ENCODE data around the gene CFAP54.

Gene CFAP54

DNA sequence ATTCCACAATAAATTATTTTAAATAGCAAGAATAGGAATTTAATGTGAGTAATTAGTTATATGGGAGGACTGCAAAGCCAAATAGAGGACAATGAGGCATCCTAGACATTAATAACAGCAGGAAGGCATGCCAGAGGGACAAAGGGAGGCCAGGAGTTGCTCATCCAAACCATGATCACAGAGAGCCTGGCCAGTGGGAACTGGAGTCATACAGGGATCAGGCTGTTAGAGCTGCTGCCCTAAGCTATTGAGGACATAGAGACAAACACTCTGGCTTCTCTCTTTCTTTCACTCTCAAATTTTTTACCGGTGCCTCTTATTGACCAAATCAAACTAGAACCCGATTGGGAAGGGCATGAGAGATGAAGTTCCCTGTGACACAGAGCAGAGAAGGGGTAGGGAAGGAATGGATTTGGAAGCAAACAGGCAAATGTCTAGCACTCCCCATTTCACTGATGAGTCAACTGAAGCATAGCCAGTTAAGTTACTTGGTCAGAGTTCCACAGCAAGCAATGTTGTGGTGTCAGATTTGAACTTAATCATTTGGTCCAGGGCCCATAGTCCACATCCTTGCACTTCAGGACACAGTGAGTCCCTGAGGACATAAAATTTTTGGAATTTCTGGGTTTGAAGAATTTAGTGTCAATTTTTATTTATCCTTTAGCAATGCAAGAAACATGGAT is 17.9 kb upstream of the CFAP54 start:
- H3K4me2 ChIP-seq (ENCODE audit: low read length): no peak overlapping the region
- H3K36me3 ChIP-seq (ENCODE audit: insufficient read depth, low read length): no peaks in the 10 kb centered on the region
- TF ChIP-seq, protein P1, sequence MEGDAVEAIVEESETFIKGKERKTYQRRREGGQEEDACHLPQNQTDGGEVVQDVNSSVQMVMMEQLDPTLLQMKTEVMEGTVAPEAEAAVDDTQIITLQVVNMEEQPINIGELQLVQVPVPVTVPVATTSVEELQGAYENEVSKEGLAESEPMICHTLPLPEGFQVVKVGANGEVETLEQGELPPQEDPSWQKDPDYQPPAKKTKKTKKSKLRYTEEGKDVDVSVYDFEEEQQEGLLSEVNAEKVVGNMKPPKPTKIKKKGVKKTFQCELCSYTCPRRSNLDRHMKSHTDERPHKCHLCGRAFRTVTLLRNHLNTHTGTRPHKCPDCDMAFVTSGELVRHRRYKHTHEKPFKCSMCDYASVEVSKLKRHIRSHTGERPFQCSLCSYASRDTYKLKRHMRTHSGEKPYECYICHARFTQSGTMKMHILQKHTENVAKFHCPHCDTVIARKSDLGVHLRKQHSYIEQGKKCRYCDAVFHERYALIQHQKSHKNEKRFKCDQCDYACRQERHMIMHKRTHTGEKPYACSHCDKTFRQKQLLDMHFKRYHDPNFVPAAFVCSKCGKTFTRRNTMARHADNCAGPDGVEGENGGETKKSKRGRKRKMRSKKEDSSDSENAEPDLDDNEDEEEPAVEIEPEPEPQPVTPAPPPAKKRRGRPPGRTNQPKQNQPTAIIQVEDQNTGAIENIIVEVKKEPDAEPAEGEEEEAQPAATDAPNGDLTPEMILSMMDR (IDR thresholded peaks at IDR 0.05; ENCODE audit: low read length): no peak
- no peak for TF ChIP-seq EZH2 (IDR thresholded peaks at IDR 0.05; ENCODE audit: borderline replicate concordance, low read length)
- H3K27me3 ChIP-seq (ENCODE audit: insufficient read depth, low read length): no peaks in the 10 kb centered on the region
- no peak overlapping the region for H2AFZ ChIP-seq (ENCODE audit: low read length)
- H3K9me3 ChIP-seq (ENCODE audit: low read length): no peaks in the 10 kb centered on the region
- H3K79me2 ChIP-seq (ENCODE audit: insufficient read depth, low read length): no peaks in the 10 kb centered on the region
- H3K27ac ChIP-seq (ENCODE audit: low read depth, low read length, poor library complexity, severe bottlenecking): no peak overlapping the region
- H4K20me1 ChIP-seq (ENCODE audit: insufficient read depth, low read length): no peaks in the 10 kb centered on the region
- no peaks in the 10 kb centered on the region for H3K9me2 ChIP-seq (ENCODE audit: low read depth, low read length)
- no peaks in the 10 kb centered on the region for H3K4me1 ChIP-seq (ENCODE audit: insufficient read depth, low read length, severe bottlenecking)
- no peaks in the 10 kb centered on the region for H3F3A ChIP-seq (ENCODE audit: insufficient read depth, low read length)
- no peak overlapping the region for H3K9ac ChIP-seq (ENCODE audit: low read length)
- no peak overlapping the region for H3K4me3 ChIP-seq (ENCODE audit: low read depth, low read length, poor library complexity, severe bottlenecking)

DNA sequence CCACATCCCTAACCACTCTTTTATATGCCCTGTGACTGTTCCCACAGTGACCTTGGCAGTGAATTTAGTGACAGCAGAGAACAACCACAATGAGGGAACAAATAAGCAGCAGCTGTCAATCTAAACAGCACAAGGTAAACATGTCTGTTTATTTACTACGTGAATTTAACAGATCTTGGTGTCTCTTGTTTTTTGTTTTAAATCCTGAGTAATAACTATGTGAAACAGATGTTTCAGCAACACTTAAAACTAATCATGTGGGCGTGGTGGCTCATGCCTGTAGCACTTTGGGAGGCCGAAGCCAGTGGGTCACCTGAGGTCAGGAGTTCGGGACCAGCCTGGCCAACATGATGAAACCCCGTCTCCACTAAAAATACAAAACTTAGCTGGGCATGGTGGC is 17.0 kb upstream of the CFAP54 start:
- H3K9ac ChIP-seq (ENCODE audit: low read length): no peak overlapping the region

DNA sequence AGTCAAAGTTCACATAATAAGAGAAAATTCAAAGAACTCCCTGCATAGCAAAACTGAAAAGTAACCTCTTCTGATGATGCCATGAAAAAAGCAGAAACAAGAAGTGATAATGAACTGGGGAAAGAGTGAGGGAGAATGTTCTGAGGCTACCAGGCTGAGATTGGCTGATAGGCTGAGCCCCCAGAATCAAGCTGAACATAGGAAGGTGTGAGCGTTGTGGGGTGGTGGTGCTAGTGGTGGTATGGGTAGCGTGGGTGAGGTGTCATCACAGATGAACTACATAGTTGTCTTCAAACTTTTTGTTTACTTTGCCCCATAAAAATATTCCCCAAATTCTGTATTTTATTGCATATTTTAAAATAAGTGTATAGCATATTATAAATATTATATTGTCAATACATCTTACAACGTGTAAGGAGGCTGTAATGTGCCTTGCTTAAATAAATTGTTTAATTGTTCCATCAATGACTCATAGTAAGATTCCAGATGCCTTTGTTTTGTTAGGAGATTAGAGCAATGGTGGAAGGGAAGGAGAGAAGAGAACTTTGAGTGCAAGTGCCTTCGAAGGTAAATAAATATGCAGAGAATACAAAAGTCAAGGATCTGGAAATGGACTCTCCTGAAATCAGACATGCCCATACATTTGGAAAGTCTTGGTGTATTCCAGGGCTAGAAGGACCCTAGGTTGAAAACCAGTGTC is 15.8 kb upstream of the CFAP54 start:
- Histone ChIP-seq H4K20me1 (ENCODE audit: insufficient read depth, low read length) (no peaks in the 10 kb centered on the region), H3K27ac (ENCODE audit: low read depth, low read length, poor library complexity, severe bottlenecking) (no peak overlapping the region), H3K4me1 (ENCODE audit: insufficient read depth, low read length, severe bottlenecking) (no peaks in the 10 kb centered on the region), H3K4me2 (ENCODE audit: low read length) (no peak overlapping the region), H3K27me3 (ENCODE audit: insufficient read depth, low read length) (no peaks in the 10 kb centered on the region), H3K36me3 (ENCODE audit: insufficient read depth, low read length) (no peaks in the 10 kb centered on the region), H3K9me2 (ENCODE audit: low read depth, low read length) (no peaks in the 10 kb centered on the region), H3K9ac (ENCODE audit: low read length) (no peak overlapping the region), H3K4me3 (ENCODE audit: low read depth, low read length, poor library complexity, severe bottlenecking) (no peak overlapping the region), H3F3A (ENCODE audit: insufficient read depth, low read length) (no peaks in the 10 kb centered on the region), H2AFZ (ENCODE audit: low read length) (no peak overlapping the region), H3K79me2 (ENCODE audit: insufficient read depth, low read length) (no peaks in the 10 kb centered on the region), H3K9me3 (ENCODE audit: low read length) (no peaks in the 10 kb centered on the region)
- TF ChIP-seq, protein P1 (IDR thresholded peaks at IDR 0.05; ENCODE audit: low read length): no peak
- TF ChIP-seq EZH2 (IDR thresholded peaks at IDR 0.05; ENCODE audit: borderline replicate concordance, low read length): no peak

More for the DNA sequence above, 17.0 kb upstream of the CFAP54 start:
- TF ChIP-seq, protein P1 (IDR thresholded peaks at IDR 0.05; ENCODE audit: low read length): no peak
- TF ChIP-seq EZH2 (IDR thresholded peaks at IDR 0.05; ENCODE audit: borderline replicate concordance, low read length): no peak
- H3K4me3 ChIP-seq (ENCODE audit: low read depth, low read length, poor library complexity, severe bottlenecking): no peak overlapping the region
- H2AFZ ChIP-seq (ENCODE audit: low read length): no peak overlapping the region
- no peaks in the 10 kb centered on the region for H3K79me2 ChIP-seq (ENCODE audit: insufficient read depth, low read length)
- no peaks in the 10 kb centered on the region for H3K9me3 ChIP-seq (ENCODE audit: low read length)
- no peaks in the 10 kb centered on the region for H3K27me3 ChIP-seq (ENCODE audit: insufficient read depth, low read length)
- H3K4me1 ChIP-seq (ENCODE audit: insufficient read depth, low read length, severe bottlenecking): no peaks in the 10 kb centered on the region
- H3F3A ChIP-seq (ENCODE audit: insufficient read depth, low read length): no peaks in the 10 kb centered on the region
- H3K9me2 ChIP-seq (ENCODE audit: low read depth, low read length): no peaks in the 10 kb centered on the region
- H4K20me1 ChIP-seq (ENCODE audit: insufficient read depth, low read length): no peaks in the 10 kb centered on the region
- no peak overlapping the region for H3K27ac ChIP-seq (ENCODE audit: low read depth, low read length, poor library complexity, severe bottlenecking)
- no peaks in the 10 kb centered on the region for H3K36me3 ChIP-seq (ENCODE audit: insufficient read depth, low read length)
- H3K4me2 ChIP-seq (ENCODE audit: low read length): no peak overlapping the region

All from OCI-LY1 (cell line).